Measurements from ENCODE around the gene ENPP3. TPM values are rescaled to one million over a fixed set of nuclear protein-coding genes. Genes with fewer than 3 reads are reported as not detected.

ENPP3 gene
- total and polyA plus RNA-seq, 10 donors, result 0.23 to 1.3 (median 0.54) TPM

GRCh38 chr6:131681585-131681984 is 44.5 kb downstream of the ENPP3 start:
- H3K36me3 ChIP-seq, result no peaks in the 10 kb centered on the region
- H3K4me1 ChIP-seq, result peaks cover 0 to 31% (median 3%) of the 10 kb centered on the region in 6 donors
- no peak for DNase-seq
- TF ChIP-seq POLR2A (IDR thresholded peaks at IDR 0.05) (no peak), POLR2AphosphoS5 (IDR thresholded peaks at IDR 0.05) (no peak)
- TF ChIP-seq, protein P1, sequence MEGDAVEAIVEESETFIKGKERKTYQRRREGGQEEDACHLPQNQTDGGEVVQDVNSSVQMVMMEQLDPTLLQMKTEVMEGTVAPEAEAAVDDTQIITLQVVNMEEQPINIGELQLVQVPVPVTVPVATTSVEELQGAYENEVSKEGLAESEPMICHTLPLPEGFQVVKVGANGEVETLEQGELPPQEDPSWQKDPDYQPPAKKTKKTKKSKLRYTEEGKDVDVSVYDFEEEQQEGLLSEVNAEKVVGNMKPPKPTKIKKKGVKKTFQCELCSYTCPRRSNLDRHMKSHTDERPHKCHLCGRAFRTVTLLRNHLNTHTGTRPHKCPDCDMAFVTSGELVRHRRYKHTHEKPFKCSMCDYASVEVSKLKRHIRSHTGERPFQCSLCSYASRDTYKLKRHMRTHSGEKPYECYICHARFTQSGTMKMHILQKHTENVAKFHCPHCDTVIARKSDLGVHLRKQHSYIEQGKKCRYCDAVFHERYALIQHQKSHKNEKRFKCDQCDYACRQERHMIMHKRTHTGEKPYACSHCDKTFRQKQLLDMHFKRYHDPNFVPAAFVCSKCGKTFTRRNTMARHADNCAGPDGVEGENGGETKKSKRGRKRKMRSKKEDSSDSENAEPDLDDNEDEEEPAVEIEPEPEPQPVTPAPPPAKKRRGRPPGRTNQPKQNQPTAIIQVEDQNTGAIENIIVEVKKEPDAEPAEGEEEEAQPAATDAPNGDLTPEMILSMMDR (IDR thresholded peaks at IDR 0.05 in 8 of 11, conservative IDR thresholded peaks at IDR 0.05 in 3 of 11), result no peak
- no peaks in the 10 kb centered on the region for H3K27me3 ChIP-seq (replicated peaks in 1 of 7)
- no peak overlapping the region for H3K4me3 ChIP-seq
- no peaks in the 10 kb centered on the region for H3K9me3 ChIP-seq
- intact Hi-C loops (cut with DNase I; ENCODE audit: low total_unique reads), result no loop called here
- H3K27ac ChIP-seq, result no peak overlapping the region

GRCh38 chr6:131682442-131682841 is 45.3 kb downstream of the ENPP3 start:
- WGBS, 5 donors, result 85 to 87% (median 87%) methylated on average over 2 of the region's 2 CpGs
- H3K27me3 ChIP-seq (replicated peaks in 1 of 7), result no peaks in the 10 kb centered on the region
- no peak for DNase-seq
- TF ChIP-seq POLR2A (IDR thresholded peaks at IDR 0.05), result no peak
- no peak for TF ChIP-seq POLR2AphosphoS5 (IDR thresholded peaks at IDR 0.05)
- TF ChIP-seq, protein P1 (IDR thresholded peaks at IDR 0.05 in 8 of 11, conservative IDR thresholded peaks at IDR 0.05 in 3 of 11), result no peak
- H3K9me3 ChIP-seq, result no peaks in the 10 kb centered on the region
- intact Hi-C loops (cut with DNase I; ENCODE audit: low total_unique reads), result no loop called here
- no peaks in the 10 kb centered on the region for H3K36me3 ChIP-seq
- no peak overlapping the region for H3K4me3 ChIP-seq
- H3K4me1 ChIP-seq, result peaks cover 0 to 33% (median 3%) of the 10 kb centered on the region in 6 donors
- H3K27ac ChIP-seq, result no peak overlapping the region

DNA sequence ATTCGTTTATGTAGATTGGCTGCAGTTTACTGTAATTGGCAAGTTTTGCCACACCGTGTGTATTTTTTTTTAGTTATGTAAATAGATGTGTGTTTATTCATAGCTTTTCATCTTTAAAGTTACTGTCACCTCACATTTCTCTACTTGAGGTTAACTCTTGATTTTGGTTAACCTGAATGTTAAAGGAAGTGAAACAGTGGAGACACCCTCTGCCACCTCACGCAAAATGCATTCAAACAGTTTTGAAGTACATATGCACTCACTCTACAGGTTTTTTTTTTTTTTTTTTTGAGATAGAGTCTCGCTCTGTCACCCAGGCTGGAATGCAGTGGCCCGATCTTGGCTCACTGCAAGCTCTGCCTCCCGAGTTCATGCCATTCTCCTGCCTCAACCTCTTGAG is 46.4 kb downstream of the ENPP3 start:
- DNase-seq, result no peak
- Histone ChIP-seq H3K4me3 (no peak overlapping the region), H3K36me3 (no peaks in the 10 kb centered on the region), H3K4me1 (peaks cover 0 to 44% (median 7%) of the 10 kb centered on the region in 6 donors), H3K27ac (no peak overlapping the region), H3K27me3 (replicated peaks in 1 of 7) (no peaks in the 10 kb centered on the region), H3K9me3 (no peaks in the 10 kb centered on the region)
- intact Hi-C loops (cut with DNase I; ENCODE audit: low total_unique reads), result no loop called here
- no peak for TF ChIP-seq POLR2AphosphoS5 (IDR thresholded peaks at IDR 0.05)
- no peak for TF ChIP-seq POLR2A (IDR thresholded peaks at IDR 0.05)
- TF ChIP-seq, protein P1 (IDR thresholded peaks at IDR 0.05 in 8 of 11, conservative IDR thresholded peaks at IDR 0.05 in 3 of 11), result no peak
- 61 to 77% (median 62%) methylated on average over 6 of the region's 6 CpGs for WGBS, 5 donors

- intact Hi-C loops (cut with DNase I; ENCODE audit: low total_unique reads), result no loop called here
- H3K27ac ChIP-seq, result no peak overlapping the region
- no peak for DNase-seq
- H3K9me3 ChIP-seq, result no peaks in the 10 kb centered on the region
- H3K4me3 ChIP-seq, result no peak overlapping the region
- peaks cover 0 to 62% (median 7%) of the 10 kb centered on the region in 6 donors for H3K4me1 ChIP-seq
- no peaks in the 10 kb centered on the region for H3K27me3 ChIP-seq (replicated peaks in 1 of 7)
- TF ChIP-seq POLR2A (IDR thresholded peaks at IDR 0.05) (no peak), POLR2AphosphoS5 (IDR thresholded peaks at IDR 0.05) (no peak)
- TF ChIP-seq, protein P1 (IDR thresholded peaks at IDR 0.05 in 8 of 11, conservative IDR thresholded peaks at IDR 0.05 in 3 of 11), result no peak
- H3K36me3 ChIP-seq, result no peaks in the 10 kb centered on the region
- WGBS, 5 donors, result 50 to 80% (median 66%) methylated on average over 4 of the region's 4 CpGs
These were observed 48.2 kb downstream of the ENPP3 start for GRCh38 chr6:131685266-131685780.
